Endothelial cell of umbilical vein (primary cell): Measurements from ENCODE around the gene AUTS2. TPM values are rescaled to one million over a fixed set of nuclear protein-coding genes. Genes with fewer than 3 reads are reported as not detected.

Experiments
- BruUV-seq: library from RNA; stranded (reverse); fragments of 400-500 nt; replicated peaks from 2 replicates; lab custom pipeline; 2021; lab: Mats Ljungman, UMichigan
- CTCF ChIA-PET: fragments of 300-600, 350-600 bp; sonication (Branson Sonifier 250); formaldehyde crosslinking; loops from one replicate; lab custom pipeline; 2021; ENCODE audit warnings: antibody characterized with exemption, inconsistent platforms; lab: Charles Lee
- POLR2A ChIA-PET: fragments of 300-600, 350-600 bp; sonication (Branson Sonifier 250); formaldehyde crosslinking; loops from one replicate; lab custom pipeline; 2021; ENCODE audit warnings: antibody characterized with exemption, inconsistent platforms; lab: Charles Lee
- DNase-seq: peaks from one replicate; pipeline ENCODE4 v3.0.0-alpha.2; 2011; ENCODE audit warnings: low read depth, low spot score
- FAIRE-seq: peaks from 2 replicates; lab custom pipeline; 2011; peaks lifted over from hg19 to GRCh38; lab: Jason Lieb, UNC
- H2AFZ ChIP-seq: 2 replicates; pipeline ENCODE4 v1.6.0; 2012; ENCODE audit warnings: low read depth, low read length, control low read depth, inconsistent platforms
- H3K27ac ChIP-seq: 2 replicates; pipeline ENCODE4 v1.5.1; 2011; ENCODE audit warnings: low read depth, mild to moderate bottlenecking, control low read depth, low read length, moderate library complexity; ENCODE audit not compliant: insufficient read depth
- H3K27me3 ChIP-seq, 2 experiments: 2 replicates each; pipeline versions ENCODE4 v1.6.0 to v1.6.1; 2011; ENCODE audit warnings: low read length in 2 of 2, mixed read lengths in 1 of 2; ENCODE audit not compliant: control insufficient read depth in 2 of 2, insufficient read depth in 2 of 2
- H3K36me3 ChIP-seq, 2 experiments: 2 replicates in 1 of 2; 3 replicates in 1 of 2; pipeline ENCODE4 v1.5.1; 2011; ENCODE audit warnings: low read length in 2 of 2, mild to moderate bottlenecking in 1 of 2, moderate library complexity in 1 of 2; ENCODE audit not compliant: control insufficient read depth in 2 of 2, insufficient read depth in 2 of 2; ENCODE audit errors: extremely low read depth in 1 of 2
- H3K4me1 ChIP-seq: 3 replicates; pipeline ENCODE4 v1.5.1; 2011; ENCODE audit warnings: mild to moderate bottlenecking, low read length; ENCODE audit not compliant: control insufficient read depth, insufficient read depth; ENCODE audit errors: extremely low read depth
- H3K4me2 ChIP-seq: 2 replicates; pipeline ENCODE4 v1.6.1; 2011; ENCODE audit warnings: low read length, control low read depth, mixed read lengths; ENCODE audit not compliant: insufficient read depth
- H3K4me3 ChIP-seq, 3 experiments: fragments of 200-600 bp in 1 of 3; sonication (generic), shearing (Covaris generic) in 1 of 3; replicated peaks in 1 of 3; 2 replicates each; pipeline ENCODE4 v1.5.1; 2011 to 2016; ENCODE audit warnings: control low read depth in 3 of 3, low read length in 3 of 3, mild to moderate bottlenecking in 2 of 3, inconsistent platforms in 1 of 3, low read depth in 1 of 3, moderate library complexity in 1 of 3; ENCODE audit not compliant: insufficient read depth in 1 of 3
- H3K79me2 ChIP-seq: 2 replicates; pipeline ENCODE4 v1.6.0; 2012; ENCODE audit warnings: low read length, inconsistent platforms; ENCODE audit not compliant: control insufficient read depth, insufficient read depth
- H3K9ac ChIP-seq: replicated peaks from 2 replicates; pipeline ENCODE3; 2011; ENCODE audit warnings: low read length, control low read depth; ENCODE audit not compliant: insufficient read depth; ENCODE audit errors: extremely low read depth
- H3K9me1 ChIP-seq: replicated peaks from 3 replicates; pipeline ENCODE4 v1.6.0; 2011; ENCODE audit warnings: mild to moderate bottlenecking, low read length; ENCODE audit not compliant: control insufficient read depth, insufficient read depth; ENCODE audit errors: extremely low read depth
- H3K9me3 ChIP-seq: replicated peaks from 2 replicates; pipeline ENCODE4 v1.5.1; 2012; ENCODE audit warnings: low read length, inconsistent platforms; ENCODE audit not compliant: control insufficient read depth, insufficient read depth
- H4K20me1 ChIP-seq: replicated peaks from 2 replicates; pipeline ENCODE3; 2011; ENCODE audit warnings: mild to moderate bottlenecking, low read length; ENCODE audit not compliant: control insufficient read depth, insufficient read depth; ENCODE audit errors: extremely low read depth
- CTCF ChIP-seq, 2 donors: IDR thresholded peaks; 1 replicate in 1 of 2; 2 replicates in 1 of 2; pipeline ENCODE4 v1.5.1; 2011; ENCODE audit warnings: low read length in 2 of 2, mild to moderate bottlenecking in 2 of 2, moderate library complexity in 2 of 2, control low read depth in 1 of 2, inconsistent platforms in 1 of 2, low read depth in 1 of 2; ENCODE audit not compliant: insufficient read depth in 1 of 2; ENCODE audit errors: extremely low read depth in 1 of 2
- EZH2 ChIP-seq: IDR thresholded peaks from 2 replicates; pipeline ENCODE4 v1.6.1; 2012; ENCODE audit warnings: borderline replicate concordance, low read depth, mild to moderate bottlenecking, moderate library complexity, low read length, inconsistent platforms; ENCODE audit not compliant: severe bottlenecking
- FOS ChIP-seq: IDR thresholded peaks from 2 replicates; pipeline ENCODE4 v1.6.1; 2011; ENCODE audit warnings: mild to moderate bottlenecking, low read length, moderate library complexity, borderline replicate concordance; ENCODE audit not compliant: insufficient read depth
- GATA2 ChIP-seq: IDR thresholded peaks from 2 replicates; pipeline ENCODE4 v1.7.0; 2011; ENCODE audit warnings: low read depth, mild to moderate bottlenecking, moderate library complexity, mixed read lengths, low read length; ENCODE audit not compliant: insufficient read length, insufficient read depth
- JUN ChIP-seq: IDR thresholded peaks from 2 replicates; pipeline ENCODE4 v1.6.1; 2011; ENCODE audit warnings: borderline replicate concordance, low read depth; ENCODE audit not compliant: insufficient read length, insufficient read depth
- MYC ChIP-seq: IDR thresholded peaks from one replicate; pipeline ENCODE4 v1.6.1; 2011; ENCODE audit warnings: mild to moderate bottlenecking, low read depth, low read length
- POLR2A ChIP-seq: IDR thresholded peaks from 2 replicates; pipeline ENCODE4 v1.6.1; 2012; ENCODE audit warnings: low read depth, mild to moderate bottlenecking, control low read depth, low read length
- POLR2AphosphoS5 ChIP-seq: IDR thresholded peaks from 2 replicates; pipeline ENCODE4 v1.6.1; 2012; ENCODE audit warnings: low read depth, mild to moderate bottlenecking, control low read depth, low read length, moderate library complexity; ENCODE audit not compliant: insufficient read depth
- dilution Hi-C: fragments of 300-500 bp; cut with MboI; formaldehyde crosslinking; loops from one replicate; pipeline ENCODE4 v1.15.0; 2019; ENCODE audit warnings: low sequenced_read_pairs; ENCODE audit not compliant: extremely low pct_ligation_motif_present
- intact Hi-C: fragments of 100-400 bp; cut with micrococcal nuclease; formaldehyde crosslinking; loops from one replicate; pipeline ENCODE4 v1.10.0; 2022
- polyA plus RNA-seq, 4 experiments: library from polyadenylated mRNA; depleted of rRNA in 3 of 4; stranded (reverse) in 3 of 4; unstranded in 1 of 4; fragments of >200 nt; gene quantifications; 2 replicates each; pipeline versions ENCODE4 v1.2.1 to v1.2.3, GENCODE V29; 2011 to 2012; ENCODE audit warnings: missing spikeins in 1 of 4
- total RNA-seq: library from RNA; stranded (reverse); gene quantifications from 2 replicates; pipeline ENCODE4 v1.2.3, GENCODE V29; 2021
- TF ChIP-seq, protein P1 (sequence below): IDR thresholded peaks from 2 replicates; pipeline ENCODE4 v1.6.1; 2011; ENCODE audit not compliant: insufficient read depth, insufficient read length

Gene AUTS2
- total and polyA plus RNA-seq, 2 donors (not counting 3 experiments of a cell fraction or from before 2014, with no cell fraction given) = 0.59 to 8.0 TPM

GRCh38 chr7:70774950-70775527 is 1176.8 kb downstream of the AUTS2 start:
- Histone ChIP-seq H3K4me1 (no peaks in the 10 kb centered on the region), H3K27me3 (no peaks in the 10 kb centered on the region), H3K36me3 (no peaks in the 10 kb centered on the region), H3K79me2 (no peaks in the 10 kb centered on the region), H3K4me2 (no peak overlapping the region), H3K4me3 (no peak overlapping the region), H3K9me3 (no peaks in the 10 kb centered on the region), H4K20me1 (no peaks in the 10 kb centered on the region), H3K9ac (no peak overlapping the region), H3K27ac (no peak overlapping the region), H2AFZ (no peak overlapping the region), H3K9me1 (no peaks in the 10 kb centered on the region)
- POLR2A ChIA-PET = no interaction called here
- dilution Hi-C loops = no loop called here
- FAIRE-seq = no peak
- TF ChIP-seq FOS (no peak), EZH2 (no peak), GATA2 (no peak), POLR2AphosphoS5 (no peak), CTCF (IDR thresholded peaks at IDR 0.05; ENCODE audit: extremely low read depth in 1 of 2, insufficient read depth in 1 of 2, low read depth in 1 of 2, low read length in 2 of 2) (no peak), MYC (no peak), POLR2A (no peak), JUN (no peak)
- TF ChIP-seq, protein P1, sequence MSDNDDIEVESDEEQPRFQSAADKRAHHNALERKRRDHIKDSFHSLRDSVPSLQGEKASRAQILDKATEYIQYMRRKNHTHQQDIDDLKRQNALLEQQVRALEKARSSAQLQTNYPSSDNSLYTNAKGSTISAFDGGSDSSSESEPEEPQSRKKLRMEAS = no peak
- no peak for DNase-seq
- intact Hi-C loops = no loop called here
- no TSS peak for BruUV-seq
- CTCF ChIA-PET = no interaction called here
